HG02588 (cell line): ENCODE measurements around the gene C18orf63.

Source experiments
- ATAC-seq: cut with Tn5 transposase; IDR thresholded peaks from one replicate; pipeline ENCODE4 v1.9.1; 2021; ENCODE audit warnings: mild to moderate bottlenecking, moderate library complexity; ENCODE audit not compliant: unreplicated experiment

C18orf63 gene

GRCh38 chr18:74375999-74376398, 60.4 kb downstream of the C18orf63 start:
- ATAC-seq = no peak

GRCh38 chr18:74376523-74376922, 60.9 kb downstream of the C18orf63 start:
- no peak for ATAC-seq

- ATAC-seq = no peak
Observed at GRCh38 chr18:74377776-74378175, 62.1 kb downstream of the C18orf63 start.

- no peak for ATAC-seq
Observed at GRCh38 chr18:74378179-74378682, 62.6 kb downstream of the C18orf63 start.

DNA sequence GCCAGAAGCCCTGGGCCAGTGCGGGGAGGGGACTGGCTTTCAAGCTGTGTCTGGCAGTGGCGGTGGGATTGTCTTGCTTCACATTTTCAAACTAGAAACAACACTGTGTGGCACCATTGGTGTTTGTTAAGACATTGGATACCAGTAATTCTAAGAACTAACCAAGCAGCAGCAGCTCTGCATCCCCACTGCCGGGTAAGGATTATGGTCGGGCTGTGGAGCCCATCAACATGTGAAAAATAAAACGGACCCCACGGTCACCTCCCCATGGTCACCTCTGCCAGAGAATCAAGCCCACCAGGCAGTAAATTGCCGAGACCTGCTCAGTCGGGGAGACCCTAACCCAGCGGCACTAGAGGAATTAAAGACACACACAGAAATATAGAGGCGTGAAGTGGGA, 65.3 kb downstream of the C18orf63 start:
- no peak for ATAC-seq

GRCh38 chr18:74381621-74382295, 66.1 kb downstream of the C18orf63 start:
- no peak for ATAC-seq

- ATAC-seq = no peak
Observed at GRCh38 chr18:74382481-74383017, 66.9 kb downstream of the C18orf63 start.

DNA sequence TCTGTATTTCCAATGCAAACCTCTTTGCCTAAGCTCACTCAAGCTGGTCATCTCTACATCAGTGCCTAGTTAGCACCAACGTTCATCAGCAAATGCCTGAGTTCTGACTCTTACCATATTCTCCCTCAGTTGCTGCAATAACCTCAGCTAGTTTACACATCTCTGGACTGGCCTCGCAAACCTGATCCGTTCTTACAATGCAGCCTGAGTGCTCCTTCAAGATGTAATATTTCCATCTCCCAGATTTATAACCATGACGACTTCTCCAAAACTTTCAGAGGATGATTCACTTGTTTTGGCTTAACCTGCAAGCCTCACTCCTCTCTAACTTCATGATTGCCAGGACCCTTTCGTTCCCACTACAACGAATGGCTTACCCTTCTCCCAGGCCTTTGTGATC, 71.7 kb downstream of the C18orf63 start:
- no peak for ATAC-seq

DNA sequence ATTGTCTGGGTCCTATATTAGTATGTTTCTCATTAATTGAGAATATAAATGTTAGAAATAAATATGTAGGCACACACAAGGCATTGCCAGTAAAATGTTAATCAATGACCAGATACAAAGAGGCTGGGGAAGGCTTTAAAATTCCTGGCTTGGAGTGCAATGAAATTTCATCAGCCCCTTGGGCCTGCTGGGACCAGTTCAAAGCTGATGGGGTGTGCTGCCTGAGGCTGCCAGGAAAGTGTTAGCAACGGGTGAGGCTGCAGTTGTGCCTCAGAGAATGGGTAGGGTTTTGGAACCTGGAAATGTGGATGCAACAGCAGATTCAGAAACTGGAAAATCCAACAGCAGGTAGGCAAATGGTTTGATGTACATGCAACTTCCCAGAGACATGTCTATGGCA, 72.6 kb downstream of the C18orf63 start:
- ATAC-seq = no peak

- ATAC-seq = no peak
Observed at GRCh38 chr18:74389171-74389927, 73.7 kb downstream of the C18orf63 start.

DNA sequence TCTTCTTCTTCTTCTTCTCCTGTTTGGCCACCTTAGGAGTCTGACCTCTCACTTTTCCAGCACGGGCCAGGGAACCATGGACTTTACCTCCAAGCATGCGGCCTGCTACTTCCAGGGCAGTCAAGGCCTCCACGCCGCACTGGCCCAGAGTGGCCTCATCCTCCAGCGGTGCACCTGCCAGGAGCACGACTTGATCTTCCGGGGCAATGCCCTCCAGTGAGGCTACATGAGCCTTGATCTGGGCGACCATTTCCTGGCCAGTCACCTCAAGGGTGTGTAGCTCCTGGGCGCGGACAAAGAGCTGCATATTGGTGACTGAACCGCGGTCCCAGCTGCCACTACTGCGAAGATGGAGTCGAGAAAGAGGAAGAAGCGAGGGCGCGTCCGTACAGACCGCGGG, 74.4 kb downstream of the C18orf63 start:
- no peak for ATAC-seq

GRCh38 chr18:74390900-74391299, 75.3 kb downstream of the C18orf63 start:
- ATAC-seq = no peak

DNA sequence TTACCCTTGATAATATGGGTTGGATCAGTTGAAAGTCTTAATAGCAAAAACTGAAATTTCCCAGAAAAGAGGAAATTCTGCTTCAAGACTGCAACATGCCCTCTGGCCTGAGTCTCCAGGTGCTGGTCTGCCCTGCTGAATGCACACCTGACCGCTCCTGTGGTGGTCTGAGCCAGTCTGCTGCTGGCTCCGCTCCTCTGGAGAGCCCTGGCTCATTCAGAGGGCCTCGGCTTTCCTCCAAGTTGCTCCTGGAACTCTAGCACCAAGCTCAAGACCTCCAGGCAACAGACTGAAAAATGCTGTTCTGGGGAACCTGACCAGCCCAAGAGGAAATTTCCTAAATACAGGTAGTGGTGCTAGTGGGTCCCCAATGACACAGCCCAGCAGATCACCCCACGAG, 76.7 kb downstream of the C18orf63 start:
- ATAC-seq = no peak

GRCh38 chr18:74395006-74395405, 79.4 kb downstream of the C18orf63 start:
- ATAC-seq = no peak

DNA sequence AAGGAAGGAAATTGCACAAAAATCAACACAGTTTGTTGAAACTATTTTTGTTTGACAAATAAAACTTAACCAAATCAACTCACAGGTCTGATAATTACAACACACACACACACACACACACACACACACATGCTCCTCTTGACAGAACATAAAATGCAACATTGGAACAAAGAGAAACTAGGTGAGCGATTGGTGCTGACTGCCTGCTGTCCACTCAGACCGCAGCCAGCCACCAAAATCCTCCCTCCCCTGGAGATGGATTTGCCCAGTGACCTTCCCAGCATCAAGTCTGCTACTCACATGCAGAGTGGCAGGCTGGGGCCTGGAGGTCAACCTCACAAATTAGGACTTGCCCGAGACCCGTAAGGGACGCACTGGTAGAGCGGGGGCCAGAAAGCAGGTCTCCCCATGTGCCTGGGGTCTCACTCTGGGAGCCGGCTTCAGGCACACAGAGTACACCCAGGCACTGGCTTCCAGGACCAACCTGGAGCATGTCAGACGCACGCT, 80.1 kb downstream of the C18orf63 start:
- no peak for ATAC-seq

GRCh38 chr18:74396171-74397169, 80.8 kb downstream of the C18orf63 start:
- no peak for ATAC-seq

- ATAC-seq = no peak
Observed at GRCh38 chr18:74397572-74397971, 81.9 kb downstream of the C18orf63 start.

DNA sequence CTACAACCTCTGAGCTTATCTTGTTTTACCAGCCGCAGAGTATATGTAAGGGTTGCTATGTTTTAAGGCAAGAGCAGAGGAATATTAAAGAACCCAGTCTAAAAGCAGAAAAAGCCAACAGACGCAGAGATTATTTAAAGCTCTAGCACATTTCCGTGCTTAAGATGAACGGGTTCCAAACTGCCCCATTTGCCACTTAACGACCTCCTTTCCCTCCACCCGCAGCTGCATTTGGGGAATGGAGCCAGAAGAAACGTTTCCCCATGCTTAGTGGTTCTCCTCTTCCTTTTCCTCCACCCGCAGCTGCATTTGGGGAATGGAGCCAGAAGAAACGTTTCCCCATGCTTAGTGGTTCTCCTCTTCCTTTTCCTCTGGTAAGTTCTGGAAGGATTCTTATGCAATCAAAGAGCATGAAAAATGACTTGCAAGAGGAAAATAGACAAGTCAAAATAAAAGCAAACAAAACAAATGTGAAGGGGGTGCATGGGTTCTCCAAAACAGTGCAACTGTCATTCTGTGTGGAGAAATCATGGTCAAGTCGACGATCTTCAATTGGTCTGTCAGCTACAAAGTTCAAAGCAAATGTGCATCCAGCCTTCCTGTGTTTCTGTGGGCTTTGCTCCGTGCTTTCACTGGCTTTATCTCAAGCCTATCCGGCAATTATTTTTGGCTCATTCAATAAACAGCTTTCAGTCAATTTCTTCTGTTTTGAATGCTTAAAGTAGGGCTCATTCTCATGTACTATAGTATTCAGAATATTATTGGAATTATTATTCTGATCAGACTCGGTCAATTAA, 83.7 kb downstream of the C18orf63 start:
- no peak for ATAC-seq

GRCh38 chr18:74400813-74401212, 85.2 kb downstream of the C18orf63 start:
- ATAC-seq = no peak
